Urinary bladder (tissue), 4 donors: ENCODE measurements around the gene BIRC3. TPM values are rescaled to one million over a fixed set of nuclear protein-coding genes. Genes with fewer than 3 reads are reported as not detected.
"Not testable (repeated sequence)": the region's sequence is repeated elsewhere in the genome, so short reads cannot be mapped to it uniquely, and the experiment has no call there.

ENCODE experiments used
- DNase-seq: peaks from one replicate; pipeline ENCODE4 v3.0.0-alpha.2; 2015; ENCODE audit errors: extremely low spot score
- H3K27ac ChIP-seq: one replicate; pipeline ENCODE4 v1.5.1; 2013; ENCODE audit warnings: low read depth, mild to moderate bottlenecking, moderate library complexity
- H3K36me3 ChIP-seq: one replicate; pipeline ENCODE4 v1.6.1; 2013; ENCODE audit warnings: mild to moderate bottlenecking, moderate library complexity; ENCODE audit not compliant: insufficient read depth
- H3K4me1 ChIP-seq: one replicate; pipeline ENCODE4 v1.6.1; 2013; ENCODE audit warnings: mild to moderate bottlenecking, moderate library complexity; ENCODE audit not compliant: insufficient read depth
- H3K4me3 ChIP-seq: one replicate; pipeline ENCODE4 v1.5.1; 2013; ENCODE audit warnings: low read depth, low read length
- WGBS: extraction: QIAGEN DNeasy Blood & Tissue Kit; methylation state at CpG from one replicate; pipeline ENCODE4 v1.1.7; 2013; 5-methylcytosine and 5-hydroxymethylcytosine counted together
- polyA plus RNA-seq: library from polyadenylated mRNA; stranded (reverse); fragments of 200-250 nt; gene quantifications from one replicate; pipeline ENCODE4 v1.2.3, GENCODE V29; 2013
- total RNA-seq: library from RNA; depleted of rRNA; stranded (reverse); fragments of >200 nt; gene quantifications from one replicate; pipeline ENCODE4 v1.2.3, GENCODE V29; 2014
- donor health status: healthy with polysubstance abuse.
- donor health status: healthy.

BIRC3 gene
- total and polyA plus RNA-seq, 2 donors, result 5.2 to 6.2 TPM

DNA sequence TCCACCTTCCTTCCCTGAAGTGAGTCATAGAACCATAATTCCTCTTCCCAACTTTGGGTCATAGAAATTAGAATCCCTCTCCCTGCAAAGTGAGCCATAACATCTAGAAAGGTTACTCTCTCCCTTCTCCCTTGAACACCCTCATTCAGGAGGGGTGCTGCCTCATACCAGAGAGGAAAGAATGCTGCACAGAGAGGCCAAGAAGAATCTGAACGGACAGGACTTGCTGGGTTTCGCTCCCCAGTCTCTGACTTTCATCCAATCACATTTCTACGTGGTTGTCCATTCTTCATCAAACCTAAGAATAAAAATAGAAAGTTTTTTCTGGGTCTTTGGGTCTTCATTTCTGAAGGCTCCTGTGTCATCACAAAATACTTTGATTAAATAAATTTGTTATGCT lies 31.0 kb upstream of the BIRC3 start:
- H3K4me3 ChIP-seq, result no peak overlapping the region
- no peaks in the 10 kb centered on the region for H3K4me1 ChIP-seq
- DNase-seq, result no peak
- 92% methylated on average over 3 of the region's 3 CpGs for WGBS
- H3K27ac ChIP-seq, result no peak overlapping the region
- H3K36me3 ChIP-seq, result no peaks in the 10 kb centered on the region

- WGBS, result 25% methylated on average over 13 of the region's 13 CpGs
- no peak for DNase-seq
- no peak overlapping the region for H3K4me3 ChIP-seq
- H3K36me3 ChIP-seq, result no peaks in the 10 kb centered on the region
- no peak overlapping the region for H3K27ac ChIP-seq
- H3K4me1 ChIP-seq, result no peaks in the 10 kb centered on the region
These were observed 29.1 kb upstream of the BIRC3 start for GRCh38 chr11:102287964-102288724.

- H3K36me3 ChIP-seq, result no peaks in the 10 kb centered on the region
- no peak overlapping the region for H3K4me3 ChIP-seq
- WGBS, result 39% methylated on average over 3 of the region's 3 CpGs
- H3K27ac ChIP-seq, result no peak overlapping the region
- no peaks in the 10 kb centered on the region for H3K4me1 ChIP-seq
- DNase-seq, result no peak
These were observed 28.6 kb upstream of the BIRC3 start for GRCh38 chr11:102288725-102289083.

- no peak for DNase-seq
- Histone ChIP-seq H3K4me1 (no peaks in the 10 kb centered on the region), H3K4me3 (no peak overlapping the region), H3K36me3 (no peaks in the 10 kb centered on the region), H3K27ac (no peak overlapping the region)
- WGBS, result 33% methylated on average over 3 of the region's 3 CpGs
These were observed 27.7 kb upstream of the BIRC3 start for GRCh38 chr11:102289592-102289991.

DNA sequence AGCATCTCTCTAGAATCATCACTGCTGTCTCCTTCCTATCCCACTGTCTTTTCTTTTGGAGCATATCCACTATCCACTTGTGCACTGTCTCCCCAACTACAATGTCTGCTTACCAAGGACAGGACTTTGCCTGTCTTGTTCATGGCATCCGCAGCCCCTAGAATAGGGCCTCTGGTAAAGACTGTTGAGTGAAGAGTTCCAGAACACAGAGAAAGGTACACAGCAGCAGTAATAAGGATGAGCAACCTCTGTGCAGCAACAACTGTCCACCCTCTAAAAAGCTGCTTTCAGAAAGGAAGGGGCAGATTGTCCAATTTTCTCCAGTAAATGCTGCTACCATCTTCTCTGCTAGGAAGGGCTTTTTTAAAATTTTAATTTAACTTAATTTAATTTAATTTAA lies 25.5 kb upstream of the BIRC3 start:
- Histone ChIP-seq H3K36me3 (no peaks in the 10 kb centered on the region), H3K4me1 (no peaks in the 10 kb centered on the region), H3K4me3 (no peak overlapping the region), H3K27ac (no peak overlapping the region)
- WGBS, result 94% methylated on average over 1 of the region's 1 CpG
- DNase-seq, result no peak

DNA sequence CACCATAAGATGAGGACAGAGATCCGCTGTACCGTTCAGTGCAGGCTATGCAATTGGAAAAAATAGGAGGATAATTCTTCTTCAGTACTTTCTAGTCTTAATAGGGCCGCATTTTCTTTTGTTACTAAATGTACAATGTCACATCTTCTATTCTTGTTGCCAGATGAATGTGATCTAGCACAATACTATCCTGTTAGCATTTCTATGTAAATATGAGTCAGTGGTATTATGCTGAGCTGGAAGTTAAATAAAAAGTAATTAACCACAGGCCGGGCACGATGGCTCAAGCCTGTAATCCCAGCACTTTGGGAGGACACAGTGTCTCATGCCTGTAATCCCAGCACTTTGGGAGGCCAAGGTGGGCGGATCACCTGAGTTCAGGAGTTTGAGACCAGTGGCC lies 24.4 kb upstream of the BIRC3 start:
- H3K36me3 ChIP-seq, result no peaks in the 10 kb centered on the region

DNA sequence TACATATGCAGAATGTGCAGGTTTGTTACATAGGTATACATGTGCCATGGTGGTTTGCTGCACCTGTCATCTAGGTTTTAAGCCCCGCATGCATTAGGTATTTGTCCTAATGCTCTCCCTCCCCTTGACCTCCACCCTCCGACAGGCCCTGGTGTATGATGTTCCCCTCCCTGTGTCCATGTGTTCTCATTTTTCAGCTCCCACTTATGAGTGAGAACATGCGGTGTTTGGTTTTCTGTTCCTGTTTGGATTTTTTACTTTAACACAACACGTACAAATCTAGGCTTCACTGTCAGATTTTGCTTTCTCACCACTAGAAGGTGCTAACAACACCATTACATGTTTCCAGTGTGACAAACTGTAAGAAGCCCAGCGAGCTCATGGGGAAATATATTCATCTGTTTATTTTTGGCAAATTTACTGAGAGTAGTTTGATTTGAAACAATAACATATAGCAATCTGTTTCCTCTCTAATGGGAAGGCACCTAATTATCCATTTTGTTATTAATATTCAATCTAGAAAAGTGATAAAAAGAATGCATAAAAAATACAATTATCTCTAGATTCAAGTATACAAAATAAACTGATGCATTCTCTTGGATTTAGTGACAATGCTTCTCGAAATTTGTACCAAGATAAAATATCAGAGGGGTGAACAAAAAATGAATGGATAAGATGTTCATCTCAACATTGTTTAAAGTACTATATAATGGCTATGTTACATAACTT lies 23.2 kb upstream of the BIRC3 start:
- Histone ChIP-seq H3K27ac (no peak overlapping the region), H3K4me3 (no peak overlapping the region), H3K4me1 (no peaks in the 10 kb centered on the region), H3K36me3 (no peaks in the 10 kb centered on the region)
- WGBS, result 29% methylated on average over 6 of the region's 6 CpGs
- DNase-seq, result no peak

More for the DNA sequence above, 24.4 kb upstream of the BIRC3 start:
- no peak overlapping the region for H3K27ac ChIP-seq
- WGBS, result 92% methylated on average over 6 of the region's 6 CpGs
- no peaks in the 10 kb centered on the region for H3K4me1 ChIP-seq
- H3K4me3 ChIP-seq, result no peak overlapping the region
- DNase-seq, result no peak

- no peak overlapping the region for H3K27ac ChIP-seq
- 71% methylated on average over 2 of the region's 2 CpGs for WGBS
These were observed 22.2 kb upstream of the BIRC3 start for GRCh38 chr11:102295045-102295444.

GRCh38 chr11:102296757-102297156 lies 20.5 kb upstream of the BIRC3 start:
- not testable (repeated sequence) for H3K27ac ChIP-seq, H3K4me3 ChIP-seq, H3K36me3 ChIP-seq, H3K4me1 ChIP-seq, DNase-seq
- whole genome bisulfite sequencing, result 87% methylated on average over 4 of the region's 4 CpGs

More at GRCh38 chr11:102295045-102295444, 22.2 kb upstream of the BIRC3 start:
- H3K4me3 ChIP-seq, result no peak overlapping the region
- no peaks in the 10 kb centered on the region for H3K4me1 ChIP-seq
- no peak for DNase-seq
- no peaks in the 10 kb centered on the region for H3K36me3 ChIP-seq

DNA sequence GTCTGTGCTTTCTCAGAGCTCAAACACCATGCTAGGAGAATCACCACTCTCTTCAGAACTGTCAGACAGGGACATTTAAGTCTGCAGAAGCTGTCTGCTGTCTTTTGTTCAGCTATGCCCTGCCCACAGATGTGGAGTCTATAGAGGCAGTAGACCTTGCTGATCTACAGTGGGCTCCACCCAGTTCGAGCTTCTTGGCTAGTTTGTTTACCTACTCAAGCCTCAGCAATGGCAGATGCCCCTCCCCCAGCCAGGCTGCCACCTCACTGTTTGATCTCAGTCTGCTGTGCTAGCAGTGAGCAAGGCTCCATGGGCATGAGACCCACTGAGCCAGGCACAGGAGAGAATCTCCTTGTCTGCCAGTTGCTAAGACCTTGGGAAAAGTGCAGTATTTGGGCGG lies 16.4 kb upstream of the BIRC3 start:
- not testable (repeated sequence) for H3K4me3 ChIP-seq, H3K27ac ChIP-seq, H3K4me1 ChIP-seq, DNase-seq, H3K36me3 ChIP-seq
- 73% methylated on average over 2 of the region's 2 CpGs for WGBS

DNA sequence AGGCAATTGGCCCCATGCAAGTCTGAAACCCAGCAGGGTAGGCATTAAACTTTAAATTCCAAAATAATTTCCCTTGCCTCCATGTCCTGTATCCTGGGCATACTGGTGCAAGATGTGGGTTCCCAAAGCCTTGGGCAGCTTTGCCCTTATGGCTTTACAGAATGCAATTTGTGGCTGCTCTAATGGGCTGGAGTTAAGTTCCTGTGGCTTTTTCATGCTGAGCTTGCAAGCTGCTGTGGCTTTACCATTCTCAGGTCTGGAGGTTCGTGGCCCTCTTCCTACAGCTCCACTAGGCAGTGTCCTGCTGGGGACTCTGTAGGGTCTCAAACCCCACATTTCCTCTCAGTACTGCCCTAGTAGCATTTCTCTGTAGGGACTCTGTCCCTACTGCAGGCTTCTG lies 15.0 kb upstream of the BIRC3 start:
- H3K27ac ChIP-seq, result no peak overlapping the region
- H3K36me3 ChIP-seq, result no peaks in the 10 kb centered on the region
- WGBS, result 86% methylated on average over 1 of the region's 1 CpG
- no peaks in the 10 kb centered on the region for H3K4me1 ChIP-seq
- H3K4me3 ChIP-seq, result no peak overlapping the region
- DNase-seq, result no peak

- whole genome bisulfite sequencing, result 93% methylated on average over 4 of the region's 4 CpGs
- Histone ChIP-seq H3K4me3 (no peak overlapping the region), H3K4me1 (no peaks in the 10 kb centered on the region), H3K36me3 (no peaks in the 10 kb centered on the region), H3K27ac (no peak overlapping the region)
- DNase-seq, result no peak
These were observed 12.6 kb upstream of the BIRC3 start for GRCh38 chr11:102304686-102305085.

- Histone ChIP-seq H3K36me3 (no peaks in the 10 kb centered on the region), H3K4me3 (no peak overlapping the region), H3K4me1 (no peaks in the 10 kb centered on the region), H3K27ac (no peak overlapping the region)
- WGBS, result 59% methylated on average over 3 of the region's 3 CpGs
- no peak for DNase-seq
These were observed 11.8 kb upstream of the BIRC3 start for GRCh38 chr11:102305352-102306047.
